Mesenchymal stem cell (in vitro differentiated cells and primary cell): ENCODE results near the gene ABAT.
A peak's percentile ranks its signal among the peaks of the same experiment; 100 is the strongest.

Experiments used
- DNase-seq: peaks from one replicate; pipeline ENCODE4 v3.0.0-alpha.2; 2013
- H2AFZ ChIP-seq: one replicate; pipeline ENCODE4 v1.6.1; 2013; ENCODE audit warnings: low read depth, mild to moderate bottlenecking, control low read depth, inconsistent platforms, low read length, moderate library complexity
- H2AK5ac ChIP-seq: 2 replicates; pipeline ENCODE4 v1.6.1; 2013; ENCODE audit warnings: low read length, moderate library complexity, mild to moderate bottlenecking, inconsistent platforms; ENCODE audit not compliant: severe bottlenecking
- H2BK120ac ChIP-seq: one replicate; pipeline ENCODE4 v1.6.1; 2013; ENCODE audit warnings: low read depth, mild to moderate bottlenecking, inconsistent platforms, low read length, moderate library complexity
- H2BK12ac ChIP-seq, 2 experiments: one replicate each; pipeline ENCODE4 v1.6.1; 2013; ENCODE audit warnings: inconsistent platforms in 2 of 2, low read length in 2 of 2, mild to moderate bottlenecking in 2 of 2, moderate library complexity in 2 of 2, control low read depth in 1 of 2
- H2BK15ac ChIP-seq: one replicate; pipeline ENCODE4 v1.6.1; 2013; ENCODE audit warnings: mild to moderate bottlenecking, low read depth, inconsistent platforms; ENCODE audit not compliant: poor library complexity, severe bottlenecking
- H2BK5ac ChIP-seq: 2 replicates; pipeline ENCODE4 v1.6.1; 2013; ENCODE audit warnings: low read depth, mild to moderate bottlenecking, low read length, control low read depth, inconsistent platforms; ENCODE audit not compliant: poor library complexity, severe bottlenecking
- H3K14ac ChIP-seq, 2 experiments: one replicate each; pipeline ENCODE4 v1.6.1; 2013; ENCODE audit warnings: inconsistent platforms in 2 of 2, low read length in 2 of 2, control low read depth in 1 of 2, mild to moderate bottlenecking in 1 of 2, moderate library complexity in 1 of 2
- H3K18ac ChIP-seq, 2 experiments: one replicate each; pipeline ENCODE4 v1.6.1; 2013; ENCODE audit warnings: inconsistent platforms in 2 of 2, low read length in 2 of 2, control low read depth in 1 of 2, low read depth in 1 of 2, mild to moderate bottlenecking in 1 of 2
- H3K23ac ChIP-seq, 2 experiments: one replicate each; pipeline ENCODE4 v1.6.1; 2013; ENCODE audit warnings: inconsistent platforms in 2 of 2, low read length in 2 of 2, mild to moderate bottlenecking in 2 of 2, moderate library complexity in 2 of 2, control low read depth in 1 of 2
- H3K27ac ChIP-seq: 2 replicates; pipeline ENCODE4 v1.5.1; 2013; ENCODE audit warnings: mild to moderate bottlenecking, moderate library complexity, low read length, control low read depth, inconsistent platforms; ENCODE audit not compliant: poor library complexity, severe bottlenecking
- H3K27me3 ChIP-seq, 2 experiments: 2 replicates each; pipeline versions ENCODE4 v1.6.1 to v1.7.0; 2013; ENCODE audit warnings: low read length in 2 of 2, mild to moderate bottlenecking in 2 of 2, moderate library complexity in 2 of 2, control low read depth in 1 of 2, inconsistent platforms in 1 of 2; ENCODE audit not compliant: control insufficient read depth in 1 of 2, insufficient read depth in 1 of 2
- H3K36me3 ChIP-seq, 2 experiments: 2 replicates each; pipeline versions ENCODE4 v1.6.1 to v1.7.0; 2013; ENCODE audit warnings: low read length in 2 of 2, control low read depth in 1 of 2, inconsistent platforms in 1 of 2, low read depth in 1 of 2, mild to moderate bottlenecking in 1 of 2; ENCODE audit not compliant: insufficient read depth in 2 of 2, control insufficient read depth in 1 of 2
- H3K4ac ChIP-seq, 2 experiments: one replicate each; pipeline ENCODE4 v1.6.1; 2013; ENCODE audit warnings: inconsistent platforms in 2 of 2, low read length in 2 of 2, mild to moderate bottlenecking in 2 of 2, moderate library complexity in 2 of 2, control low read depth in 1 of 2, low read depth in 1 of 2
- H3K4me1 ChIP-seq: 2 replicates; pipeline ENCODE4 v1.6.1; 2013; ENCODE audit warnings: low read depth, low read length, control low read depth; ENCODE audit not compliant: control insufficient read depth, insufficient read depth
- H3K4me2 ChIP-seq: 2 replicates; pipeline ENCODE4 v1.6.1; 2013; ENCODE audit warnings: low read length, mild to moderate bottlenecking, inconsistent platforms; ENCODE audit not compliant: poor library complexity, severe bottlenecking
- H3K4me3 ChIP-seq, 2 experiments: 2 replicates each; pipeline versions ENCODE4 v1.5.1 to v1.7.0; 2013; ENCODE audit warnings: low read length in 2 of 2, mild to moderate bottlenecking in 2 of 2, control low read depth in 1 of 2, low read depth in 1 of 2; ENCODE audit not compliant: insufficient read depth in 1 of 2
- H3K79me1 ChIP-seq: replicated peaks from 2 replicates; pipeline ENCODE4 v1.6.1; 2013; ENCODE audit warnings: mild to moderate bottlenecking, control low read depth, low read length, inconsistent platforms; ENCODE audit not compliant: poor library complexity, severe bottlenecking
- H3K9ac ChIP-seq: 2 replicates; pipeline ENCODE4 v1.7.0; 2013; ENCODE audit warnings: mild to moderate bottlenecking, low read length, moderate library complexity
- H3K9me3 ChIP-seq: 2 replicates; pipeline ENCODE4 v1.7.0; 2013; ENCODE audit warnings: mild to moderate bottlenecking, low read length; ENCODE audit not compliant: control insufficient read depth
- H4K8ac ChIP-seq: one replicate; pipeline ENCODE4 v1.6.1; 2013; ENCODE audit warnings: inconsistent platforms, mild to moderate bottlenecking, low read length, moderate library complexity
- H4K91ac ChIP-seq: one replicate; pipeline ENCODE4 v1.6.1; 2013; ENCODE audit warnings: mild to moderate bottlenecking, low read length, inconsistent platforms
- WGBS: methylation state at CpG from one replicate; pipeline ENCODE4 v1.1.7; 2013; ENCODE audit warnings: mixed read lengths; 5-methylcytosine and 5-hydroxymethylcytosine counted together

The ABAT gene

DNA sequence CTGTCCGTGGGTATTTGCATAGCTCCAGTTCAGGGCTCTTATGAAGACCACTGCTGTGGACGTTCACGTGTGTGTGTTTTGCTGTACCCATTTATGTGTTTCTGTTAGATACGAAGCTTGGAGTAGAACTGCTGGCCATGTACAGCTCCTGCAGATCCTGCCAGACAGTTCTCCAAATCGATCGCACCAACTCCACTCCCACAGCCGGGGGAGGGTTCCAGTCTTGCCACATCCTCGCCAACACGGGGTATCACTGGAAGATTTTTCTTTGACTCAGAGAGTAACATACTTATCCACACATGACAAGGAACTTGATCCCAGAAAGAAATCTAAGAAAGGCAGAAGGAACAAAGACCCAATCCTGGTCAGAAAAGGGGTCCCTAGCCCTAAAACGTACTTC is 85.6 kb downstream of the ABAT start:
- WGBS = 88% methylated on average over 10 of the region's 10 CpGs
- Histone ChIP-seq H4K91ac (no peak overlapping the region), H3K23ac (no peak overlapping the region), H2BK120ac (no peak overlapping the region), H3K4me3 (no peak overlapping the region), H3K14ac (no peak overlapping the region), H2BK5ac (no peak overlapping the region), H3K27me3 (peaks cover 0 to 9% of the 10 kb centered on the region in 2 experiments), H3K4me1 (no peaks in the 10 kb centered on the region), H3K27ac (no peak overlapping the region), H3K9ac (no peak overlapping the region), H4K8ac (no peak overlapping the region), H3K18ac (no peak overlapping the region), H2AFZ (no peak overlapping the region), H3K4ac (no peak overlapping the region), H2AK5ac (no peak overlapping the region), H2BK12ac (no peak overlapping the region), H3K79me1 (no peaks in the 10 kb centered on the region), H3K36me3 (peaks cover 0 to 2% of the 10 kb centered on the region in 2 experiments), H3K9me3 (no peaks in the 10 kb centered on the region), H3K4me2 (no peak overlapping the region), H2BK15ac (no peak overlapping the region)
- no peak for DNase-seq

DNA sequence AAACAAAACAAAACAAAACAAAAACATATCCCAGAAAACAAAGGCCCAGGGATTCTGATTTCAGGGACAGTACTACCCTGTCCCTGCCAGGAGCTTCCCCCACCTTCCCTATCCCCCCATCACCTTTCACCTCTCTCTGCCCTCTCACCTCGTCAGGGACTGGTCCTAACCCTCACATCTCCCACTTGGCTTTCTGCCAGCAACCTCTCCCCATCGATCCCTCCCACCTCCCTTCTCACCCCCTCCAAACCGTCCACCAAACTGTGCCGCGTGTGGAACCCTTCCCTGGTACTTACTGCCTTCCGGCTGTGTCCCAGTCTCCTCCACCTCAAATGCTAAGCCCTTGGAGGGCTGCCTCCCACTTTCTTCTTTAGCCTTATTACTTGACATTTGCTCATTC is 86.7 kb downstream of the ABAT start:
- no peak overlapping the region for H3K9ac ChIP-seq
- peak overlapping the region; percentile 64 for H2BK120ac ChIP-seq
- no peak overlapping the region for H3K4ac ChIP-seq
- no peak overlapping the region for H2AK5ac ChIP-seq
- no peak for DNase-seq
- H3K79me1 ChIP-seq = no peaks in the 10 kb centered on the region
- no peak overlapping the region for H2BK15ac ChIP-seq
- H3K36me3 ChIP-seq = peaks cover 0 to 2% of the 10 kb centered on the region in 2 experiments
- H3K23ac ChIP-seq = no peak overlapping the region
- H3K18ac ChIP-seq = no peak overlapping the region
- H4K91ac ChIP-seq = no peak overlapping the region
- no peak overlapping the region for H2AFZ ChIP-seq
- H3K4me3 ChIP-seq = no peak overlapping the region
- H3K9me3 ChIP-seq = no peaks in the 10 kb centered on the region
- H3K4me1 ChIP-seq = no peaks in the 10 kb centered on the region
- H3K27ac ChIP-seq = no peak overlapping the region
- no peak overlapping the region for H3K14ac ChIP-seq
- no peak overlapping the region for H3K4me2 ChIP-seq
- H3K27me3 ChIP-seq = peaks cover 0 to 9% of the 10 kb centered on the region in 2 experiments
- H2BK5ac ChIP-seq = no peak overlapping the region
- no peak overlapping the region for H4K8ac ChIP-seq
- WGBS = 76% methylated on average over 6 of the region's 6 CpGs
- H2BK12ac ChIP-seq = no peak overlapping the region

DNA sequence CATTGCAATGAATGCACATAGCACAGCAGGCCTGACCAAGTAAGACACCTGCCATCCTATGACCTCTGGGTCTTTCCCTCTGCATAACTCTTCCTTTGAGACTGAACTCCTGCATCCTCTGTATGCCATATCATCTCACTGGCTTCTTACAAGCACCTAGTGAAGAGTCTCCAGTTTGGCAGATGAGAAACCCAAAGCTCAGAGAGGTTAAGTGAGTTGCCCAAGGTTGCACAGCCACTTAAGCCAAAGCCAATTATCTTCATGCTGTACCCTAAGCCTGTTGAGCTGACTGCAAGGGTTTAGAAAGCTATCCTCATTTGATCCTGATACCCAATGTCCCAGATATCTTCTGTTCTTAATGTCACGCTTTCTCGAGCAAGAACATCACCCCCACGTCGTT is 87.8 kb downstream of the ABAT start:
- H4K91ac ChIP-seq = no peak overlapping the region
- H2BK5ac ChIP-seq = no peak overlapping the region
- no peak overlapping the region for H4K8ac ChIP-seq
- DNase-seq = no peak
- H2BK15ac ChIP-seq = no peak overlapping the region
- no peak overlapping the region for H3K27ac ChIP-seq
- peaks cover 0 to 2% of the 10 kb centered on the region in 2 experiments for H3K36me3 ChIP-seq
- no peak overlapping the region for H2BK12ac ChIP-seq
- no peak overlapping the region for H3K4me2 ChIP-seq
- H3K79me1 ChIP-seq = no peaks in the 10 kb centered on the region
- no peak overlapping the region for H3K4me3 ChIP-seq
- H2AK5ac ChIP-seq = no peak overlapping the region
- no peak overlapping the region for H3K4ac ChIP-seq
- no peak overlapping the region for H2AFZ ChIP-seq
- H3K27me3 ChIP-seq = peaks cover 0 to 9% of the 10 kb centered on the region in 2 experiments
- no peaks in the 10 kb centered on the region for H3K4me1 ChIP-seq
- H3K9me3 ChIP-seq = no peaks in the 10 kb centered on the region
- no peak overlapping the region for H3K23ac ChIP-seq
- H2BK120ac ChIP-seq = no peak overlapping the region
- H3K18ac ChIP-seq = no peak overlapping the region
- no peak overlapping the region for H3K9ac ChIP-seq
- WGBS = 96% methylated on average over 4 of the region's 4 CpGs
- no peak overlapping the region for H3K14ac ChIP-seq

DNA sequence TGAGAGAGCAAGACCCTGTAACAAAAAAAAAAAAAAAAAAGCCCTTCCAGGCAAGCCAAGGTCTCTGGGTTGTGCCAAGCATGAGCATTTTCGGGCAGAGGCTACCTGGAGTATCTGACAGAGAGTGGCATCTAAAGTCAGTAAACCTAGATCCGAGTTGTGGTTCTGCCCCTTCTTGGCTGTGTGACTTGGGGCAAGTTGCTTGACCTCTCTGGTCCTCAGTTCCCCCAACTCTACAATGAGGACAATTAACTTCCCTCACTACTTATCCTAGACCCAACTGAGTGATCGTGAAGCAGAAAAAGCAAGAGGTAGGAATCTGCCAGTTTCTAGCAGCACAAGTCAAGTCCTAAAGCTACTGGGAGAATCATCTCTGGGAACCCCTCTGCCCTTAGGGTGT is 88.7 kb downstream of the ABAT start:
- no peak for DNase-seq
- Histone ChIP-seq H3K36me3 (no peaks in the 10 kb centered on the region), H3K27ac (no peak overlapping the region), H3K18ac (no peak overlapping the region), H2AFZ (no peak overlapping the region), H3K4me1 (no peaks in the 10 kb centered on the region), H3K79me1 (no peaks in the 10 kb centered on the region), H3K27me3 (peaks cover 0 to 9% of the 10 kb centered on the region in 2 experiments), H3K9ac (no peak overlapping the region), H2BK15ac (no peak overlapping the region), H3K9me3 (no peaks in the 10 kb centered on the region), H4K8ac (no peak overlapping the region), H2BK120ac (no peak overlapping the region), H2AK5ac (no peak overlapping the region), H3K4me2 (no peak overlapping the region), H3K4ac (no peak overlapping the region), H4K91ac (no peak overlapping the region), H3K4me3 (no peak overlapping the region), H2BK5ac (no peak overlapping the region), H3K23ac (no peak overlapping the region), H3K14ac (no peak overlapping the region), H2BK12ac (no peak overlapping the region)
- WGBS = 89% methylated on average over 3 of the region's 3 CpGs
